GM10847 (cell line): ENCODE data around the gene LST1.
A peak's percentile ranks its signal among the peaks of the same experiment; 100 is the strongest.

Source experiments
- POLR2A ChIP-seq: IDR thresholded peaks from 2 replicates; pipeline ENCODE4 v1.6.1; 2011; ENCODE audit not compliant: insufficient read length; ENCODE audit errors: extremely low read depth

Gene LST1

DNA sequence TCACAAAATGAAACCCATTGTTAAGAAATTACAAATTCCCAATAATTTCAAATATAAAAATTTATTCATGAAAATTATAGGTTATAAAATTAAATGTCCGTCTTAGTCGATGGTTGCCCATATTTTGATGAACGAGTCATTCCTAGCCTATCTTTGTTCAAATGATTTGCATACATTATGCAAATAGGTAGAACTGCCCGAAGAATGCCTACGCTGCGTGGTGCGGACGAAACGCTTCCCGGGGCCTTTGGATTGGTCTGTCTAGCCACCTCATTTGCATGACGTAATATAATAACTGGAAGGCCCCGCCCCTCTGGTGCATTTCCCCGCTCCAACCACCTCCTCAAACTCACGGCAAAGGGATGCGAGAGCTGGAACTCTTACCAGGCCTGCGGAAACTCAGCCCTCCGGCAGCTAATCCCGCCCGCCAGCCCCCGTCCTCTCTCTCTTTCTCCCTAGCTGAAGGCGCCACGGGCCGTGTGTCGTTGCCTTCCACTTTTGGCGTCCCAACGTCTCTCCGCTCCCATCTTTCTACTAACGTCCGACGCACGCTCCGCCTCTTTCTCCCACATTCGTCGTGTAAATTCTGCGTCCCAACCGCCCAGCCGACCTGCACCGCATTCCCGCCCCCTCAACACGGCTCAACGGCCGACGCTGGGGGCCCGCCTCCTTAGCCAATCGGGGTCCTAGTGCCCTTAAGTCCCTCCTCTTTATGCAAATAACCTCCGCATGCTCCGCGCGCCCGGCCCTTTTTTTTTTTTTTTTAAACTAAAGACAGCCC is 33.9 kb downstream of the LST1 start:
- peak; percentile 84 for TF ChIP-seq POLR2A

DNA sequence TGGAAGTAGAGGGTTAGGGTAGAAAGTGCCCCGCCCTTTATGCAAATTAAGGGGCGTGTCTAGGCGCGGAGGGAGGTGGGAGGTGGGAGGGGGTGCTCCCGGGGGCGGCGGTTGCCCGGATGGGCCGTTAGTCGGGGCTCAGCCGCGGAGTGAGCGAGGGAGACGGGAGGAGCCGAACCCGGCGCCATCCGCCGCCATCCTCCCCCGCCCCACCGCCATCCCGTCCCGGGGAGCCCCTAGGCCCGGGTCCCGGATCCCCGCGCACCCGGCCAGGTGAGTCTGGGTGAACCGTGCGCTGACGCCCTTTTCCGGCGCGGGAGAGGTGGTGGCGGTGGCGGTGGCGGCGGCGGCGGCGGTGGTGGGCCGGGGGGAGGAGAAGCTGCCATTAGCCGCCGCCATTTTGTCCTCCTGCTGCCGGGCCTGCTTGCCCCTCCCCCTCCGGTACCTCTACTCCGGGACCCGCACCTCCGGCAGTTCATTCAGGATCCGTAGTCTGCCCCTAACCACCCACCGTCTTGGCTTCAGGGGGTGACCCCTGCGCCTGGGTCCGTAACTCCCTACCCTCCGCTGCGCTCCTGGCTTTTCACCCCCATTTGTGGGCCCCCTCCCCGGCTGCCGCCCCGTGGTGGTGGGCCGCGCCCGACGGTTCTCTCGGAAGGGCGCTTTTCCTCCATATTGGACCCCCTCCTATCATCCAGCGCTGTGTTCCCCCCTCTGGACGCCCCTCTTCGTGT is 34.7 kb downstream of the LST1 start, which contains the start of gene PRRC2A:
PRRC2A (plus strand) TSS at position 130 of the 734 bp plus-strand sequence. CDS start 2,075 bp downstream, outside the sequence.
- TF ChIP-seq POLR2A, result peak; percentile 60

DNA sequence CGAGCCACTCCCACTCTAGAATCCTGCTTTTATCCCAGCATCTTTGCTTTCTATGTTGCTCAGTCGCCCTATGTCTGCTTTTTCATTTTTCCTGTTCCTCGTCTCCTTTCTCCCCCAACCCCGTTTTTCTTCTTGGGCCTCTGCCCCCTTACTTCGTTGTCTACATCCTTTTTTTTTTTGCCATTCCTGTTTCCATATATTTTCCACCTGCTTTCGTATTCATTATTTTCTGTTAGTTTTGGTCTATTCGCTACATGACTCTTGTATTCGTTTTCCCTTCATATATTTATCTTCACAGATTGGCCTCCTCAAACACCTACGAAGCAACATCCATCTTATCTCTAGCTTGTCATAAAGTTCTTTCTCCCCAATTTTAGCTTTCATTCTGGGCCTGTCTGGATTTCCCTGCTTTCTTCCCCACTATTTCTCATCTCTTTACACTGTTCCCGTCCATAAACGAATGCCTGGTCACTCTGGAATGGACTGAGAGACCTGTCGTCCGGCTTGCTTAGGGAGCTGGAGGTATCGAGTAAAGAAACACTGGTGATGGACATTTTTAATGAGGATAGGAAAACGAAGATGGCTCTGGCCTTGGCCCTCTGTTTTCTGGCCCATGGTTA is 35.4 kb downstream of the LST1 start:
- TF ChIP-seq POLR2A, result no peak

DNA sequence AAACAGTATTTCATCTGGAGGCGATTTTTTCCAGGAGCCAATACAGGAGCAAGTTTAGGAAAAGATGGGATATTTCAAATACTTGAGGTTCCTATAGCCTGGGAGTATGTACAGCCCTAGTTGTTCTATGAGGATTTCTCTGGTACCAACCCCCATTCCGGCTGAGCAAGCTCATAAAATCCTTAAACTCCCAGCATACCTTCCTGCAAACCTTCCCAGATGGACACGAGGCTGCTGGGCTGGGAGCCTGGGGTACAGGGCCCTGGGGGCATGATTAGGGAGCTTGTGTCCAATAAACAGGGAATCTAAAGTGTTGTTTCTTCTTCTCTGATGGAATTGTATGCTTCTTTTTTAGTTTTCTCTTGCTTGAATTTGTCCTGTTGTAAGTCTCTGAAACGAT is 35.9 kb downstream of the LST1 start:
- TF ChIP-seq POLR2A, result no peak

DNA sequence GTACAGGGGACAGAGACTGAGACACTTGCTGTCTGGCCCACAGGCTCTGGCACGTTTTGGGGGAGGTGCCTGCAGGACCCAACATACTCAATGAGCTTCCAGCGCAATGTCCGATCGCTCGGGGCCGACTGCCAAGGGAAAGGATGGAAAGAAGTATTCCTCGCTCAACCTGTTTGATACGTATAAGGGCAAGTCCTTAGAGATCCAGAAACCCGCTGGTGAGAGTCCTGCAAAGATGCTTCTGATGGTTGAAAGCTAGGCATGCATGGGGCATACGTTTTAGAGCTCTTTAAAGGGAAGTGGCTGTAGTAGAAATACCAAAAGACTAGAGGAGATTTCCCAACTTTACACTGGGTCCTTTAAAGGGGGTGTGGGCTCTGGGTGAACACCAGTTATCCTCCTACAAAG is 36.6 kb downstream of the LST1 start:
- no peak for TF ChIP-seq POLR2A

DNA sequence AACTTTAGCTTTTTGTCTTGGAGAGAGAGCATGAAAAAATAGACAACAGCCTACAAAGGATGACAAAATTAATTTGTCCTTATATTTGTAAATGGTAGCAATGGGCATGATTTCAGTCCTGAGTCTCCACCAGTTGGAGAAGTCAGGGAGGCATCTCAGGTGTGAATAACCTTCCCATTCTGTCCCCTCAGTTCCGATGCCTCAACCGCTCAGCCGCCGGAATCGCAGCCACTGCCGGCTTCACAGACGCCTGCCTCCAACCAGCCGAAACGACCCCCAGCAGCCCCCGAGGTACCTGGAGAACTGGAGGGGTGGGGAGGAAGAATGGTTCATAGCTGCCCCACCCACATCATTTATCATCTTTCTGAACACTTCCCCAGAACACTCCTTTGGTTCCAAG is 38.0 kb downstream of the LST1 start:
- no peak for TF ChIP-seq POLR2A

DNA sequence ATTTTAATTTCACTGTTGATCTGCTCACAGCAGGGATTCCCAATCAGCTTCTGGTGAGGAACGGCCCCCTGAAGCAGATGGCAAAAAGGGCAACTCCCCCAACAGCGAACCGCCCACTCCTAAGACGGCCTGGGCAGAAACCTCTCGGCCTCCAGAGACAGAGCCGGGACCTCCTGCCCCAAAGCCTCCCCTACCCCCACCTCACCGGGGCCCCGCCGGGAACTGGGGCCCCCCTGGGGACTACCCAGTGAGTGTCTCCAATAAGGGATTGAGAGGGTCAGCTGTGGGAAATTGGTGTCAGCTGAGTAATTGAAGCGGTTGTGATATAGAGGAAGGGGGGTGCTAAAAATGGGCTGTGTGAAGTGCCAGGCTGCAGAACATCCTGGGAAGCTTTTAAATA is 40.9 kb downstream of the LST1 start:
- TF ChIP-seq POLR2A, result no peak

DNA sequence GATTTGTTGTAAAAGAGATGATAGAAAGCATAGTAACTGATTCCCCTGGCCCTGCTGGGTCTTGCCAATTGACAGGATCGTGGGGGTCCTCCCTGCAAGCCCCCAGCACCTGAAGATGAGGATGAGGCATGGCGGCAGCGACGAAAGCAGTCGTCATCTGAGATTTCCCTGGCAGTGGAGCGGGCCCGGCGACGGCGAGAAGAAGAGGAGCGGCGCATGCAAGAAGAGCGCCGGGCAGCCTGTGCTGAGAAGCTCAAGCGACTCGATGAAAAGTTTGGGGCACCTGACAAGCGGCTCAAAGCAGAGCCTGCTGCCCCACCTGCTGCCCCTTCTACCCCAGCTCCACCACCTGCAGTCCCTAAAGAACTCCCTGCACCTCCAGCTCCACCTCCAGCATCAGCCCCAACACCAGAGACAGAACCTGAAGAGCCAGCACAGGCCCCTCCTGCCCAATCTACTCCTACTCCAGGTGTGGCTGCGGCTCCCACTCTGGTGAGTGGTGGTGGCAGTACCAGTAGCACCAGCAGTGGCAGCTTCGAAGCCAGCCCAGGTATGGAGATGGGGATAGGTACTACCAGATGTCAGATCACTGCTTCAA is 41.7 kb downstream of the LST1 start:
- TF ChIP-seq POLR2A, result no peak

DNA sequence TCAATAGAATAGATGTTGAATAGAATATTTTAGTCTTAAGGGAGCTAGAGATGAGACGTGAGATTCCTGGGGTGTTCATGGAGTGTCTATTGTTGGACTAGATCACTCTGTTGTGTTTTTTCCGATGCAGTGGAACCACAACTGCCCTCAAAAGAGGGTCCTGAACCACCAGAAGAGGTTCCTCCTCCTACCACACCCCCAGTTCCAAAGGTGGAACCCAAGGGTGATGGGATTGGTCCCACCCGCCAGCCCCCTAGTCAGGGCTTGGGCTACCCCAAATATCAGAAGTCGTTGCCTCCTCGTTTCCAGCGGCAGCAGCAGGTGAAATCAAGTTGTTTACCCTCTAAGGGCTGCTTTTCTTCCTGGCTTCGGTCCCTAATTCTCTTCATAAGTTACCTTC is 42.9 kb downstream of the LST1 start:
- no peak for TF ChIP-seq POLR2A

DNA sequence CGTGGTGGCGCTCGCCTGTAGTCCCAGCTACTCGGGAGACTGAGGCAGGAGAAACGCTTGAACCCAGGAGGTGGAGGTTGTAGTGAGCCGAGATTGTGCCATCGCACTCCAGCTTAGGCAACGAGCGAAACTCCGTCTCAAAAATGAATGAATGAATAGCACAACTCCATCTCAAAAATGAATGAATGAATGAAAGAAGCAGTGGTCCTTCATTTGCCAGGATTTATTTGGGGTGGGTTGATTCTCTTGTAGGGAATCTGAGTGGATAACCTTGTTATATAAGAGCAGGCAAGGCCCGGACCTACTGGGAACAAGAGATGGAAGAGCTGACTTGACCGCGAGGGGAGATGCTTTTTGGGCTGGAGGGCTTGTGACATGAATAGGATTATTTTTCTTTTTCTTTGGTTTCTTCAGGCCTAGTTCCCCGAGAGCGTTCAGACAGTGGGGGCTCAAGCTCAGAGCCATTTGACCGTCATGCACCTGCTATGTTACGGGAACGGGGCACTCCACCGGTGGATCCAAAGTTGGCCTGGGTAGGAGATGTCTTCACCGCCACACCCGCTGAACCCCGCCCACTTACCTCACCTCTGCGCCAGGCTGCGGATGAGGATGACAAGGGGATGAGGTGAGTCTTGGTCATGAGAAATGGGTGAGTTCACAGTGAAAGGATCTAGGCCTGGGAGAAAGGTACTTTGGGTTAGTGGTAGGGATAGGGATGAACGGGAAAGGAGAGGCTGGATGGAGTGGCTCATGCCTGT is 44.3 kb downstream of the LST1 start:
- no peak for TF ChIP-seq POLR2A

DNA sequence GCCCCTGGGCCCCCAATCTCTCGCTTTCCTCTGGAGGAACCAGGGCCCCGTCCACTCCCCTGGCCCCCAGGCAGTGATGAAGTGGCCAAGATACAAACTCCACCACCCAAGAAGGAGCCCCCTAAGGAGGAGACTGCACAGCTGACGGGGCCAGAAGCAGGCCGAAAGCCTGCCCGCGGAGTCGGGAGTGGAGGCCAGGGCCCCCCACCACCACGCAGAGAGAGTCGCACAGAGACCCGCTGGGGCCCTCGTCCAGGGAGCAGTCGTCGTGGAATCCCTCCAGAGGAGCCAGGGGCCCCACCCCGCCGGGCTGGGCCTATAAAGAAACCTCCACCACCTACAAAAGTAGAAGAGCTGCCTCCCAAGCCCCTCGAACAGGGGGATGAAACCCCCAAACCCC is 45.1 kb downstream of the LST1 start:
- TF ChIP-seq POLR2A, result no peak

DNA sequence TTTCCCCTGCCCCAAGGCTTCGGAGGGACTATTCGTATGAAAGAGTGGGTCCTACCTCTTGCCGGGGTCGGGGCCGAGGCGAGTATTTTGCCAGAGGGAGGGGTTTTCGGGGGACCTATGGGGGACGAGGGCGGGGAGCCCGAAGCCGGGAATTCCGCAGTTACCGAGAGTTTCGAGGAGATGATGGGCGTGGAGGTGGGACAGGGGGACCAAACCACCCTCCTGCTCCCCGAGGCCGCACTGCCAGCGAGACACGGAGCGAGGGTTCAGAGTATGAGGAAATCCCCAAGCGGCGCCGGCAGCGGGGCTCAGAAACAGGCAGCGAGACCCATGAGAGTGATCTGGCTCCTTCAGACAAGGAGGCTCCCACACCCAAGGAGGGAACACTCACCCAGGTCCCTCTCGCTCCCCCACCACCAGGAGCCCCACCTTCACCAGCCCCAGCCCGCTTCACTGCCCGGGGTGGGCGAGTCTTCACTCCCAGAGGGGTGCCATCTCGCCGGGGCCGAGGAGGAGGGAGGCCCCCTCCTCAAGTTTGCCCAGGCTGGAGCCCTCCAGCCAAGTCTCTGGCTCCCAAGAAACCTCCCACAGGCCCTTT is 45.7 kb downstream of the LST1 start:
- no peak for TF ChIP-seq POLR2A

DNA sequence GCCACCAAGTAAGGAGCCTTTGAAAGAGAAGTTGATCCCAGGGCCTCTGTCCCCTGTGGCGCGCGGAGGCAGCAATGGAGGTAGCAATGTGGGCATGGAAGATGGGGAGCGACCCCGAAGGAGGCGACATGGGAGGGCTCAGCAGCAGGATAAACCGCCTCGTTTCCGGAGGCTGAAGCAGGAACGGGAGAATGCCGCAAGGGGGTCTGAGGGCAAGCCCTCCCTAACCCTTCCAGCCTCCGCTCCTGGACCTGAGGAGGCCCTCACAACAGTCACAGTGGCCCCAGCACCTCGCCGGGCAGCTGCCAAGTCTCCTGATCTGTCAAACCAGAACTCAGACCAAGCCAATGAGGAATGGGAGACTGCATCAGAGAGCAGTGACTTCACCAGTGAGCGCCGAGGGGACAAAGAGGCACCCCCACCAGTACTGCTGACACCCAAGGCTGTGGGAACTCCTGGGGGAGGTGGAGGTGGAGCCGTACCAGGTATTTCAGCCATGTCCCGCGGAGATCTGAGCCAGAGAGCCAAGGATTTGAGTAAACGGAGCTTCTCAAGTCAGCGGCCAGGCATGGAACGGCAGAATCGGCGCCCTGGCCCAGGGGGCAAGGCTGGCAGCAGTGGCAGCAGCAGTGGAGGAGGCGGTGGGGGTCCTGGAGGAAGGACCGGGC is 46.3 kb downstream of the LST1 start:
- no peak for TF ChIP-seq POLR2A

DNA sequence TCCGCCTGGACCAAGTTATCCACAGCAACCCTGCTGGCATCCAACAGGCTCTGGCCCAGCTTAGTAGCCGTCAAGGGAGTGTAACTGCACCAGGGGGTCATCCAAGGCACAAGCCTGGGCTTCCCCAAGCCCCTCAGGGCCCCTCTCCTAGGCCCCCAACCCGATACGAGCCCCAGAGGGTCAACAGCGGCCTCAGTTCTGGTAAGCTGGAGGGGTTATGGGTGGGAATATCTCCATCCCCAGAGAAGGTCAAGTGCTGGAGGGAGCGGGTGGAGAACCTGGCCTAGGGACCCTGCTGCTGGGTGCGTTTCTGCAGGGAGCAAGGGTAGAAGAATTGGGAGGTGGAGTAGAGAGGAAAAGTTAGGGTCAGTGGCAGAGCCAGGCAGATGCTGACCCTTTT is 47.4 kb downstream of the LST1 start:
- no peak for TF ChIP-seq POLR2A

DNA sequence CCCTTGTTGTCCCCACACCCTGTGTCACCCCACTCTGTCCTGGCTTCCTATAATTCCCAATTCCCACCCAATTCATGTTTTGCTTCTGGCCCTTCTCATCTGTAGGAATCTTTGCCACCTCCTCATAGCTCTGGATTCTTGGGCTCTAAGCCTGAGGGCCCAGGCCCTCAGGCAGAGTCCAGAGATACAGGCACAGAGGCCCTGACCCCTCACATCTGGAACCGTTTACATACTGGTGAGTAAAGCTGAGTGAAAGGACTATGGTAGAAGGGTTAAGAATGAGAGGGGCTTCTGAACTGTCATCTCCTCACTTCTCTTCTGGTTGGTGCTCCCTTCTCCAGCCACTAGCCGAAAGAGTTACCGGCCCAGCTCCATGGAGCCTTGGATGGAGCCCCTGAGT is 48.1 kb downstream of the LST1 start:
- TF ChIP-seq POLR2A, result no peak
